Activated CD8-positive, alpha-beta memory T cell treated with anti-CD3 and anti-CD28 coated beads for 36 hours (primary cell): Measurements from ENCODE around the gene BEST1. TPM values are rescaled to one million over a fixed set of nuclear protein-coding genes. Genes with fewer than 3 reads are reported as not detected.
"Not testable (repeated sequence)": the region's sequence is repeated elsewhere in the genome, so short reads cannot be mapped to it uniquely, and the experiment has no call there.

ENCODE experiments used
- CTCF ChIA-PET: fragments of 350-600 bp; sonication (Branson Sonifier 250); formaldehyde crosslinking; loops from one replicate; lab custom pipeline; 2021; ENCODE audit warnings: antibody characterized with exemption; lab: Charles Lee
- POLR2A ChIA-PET: fragments of 350-600 bp; sonication (Branson Sonifier 250); formaldehyde crosslinking; loops from one replicate; lab custom pipeline; 2021; ENCODE audit warnings: antibody characterized with exemption; lab: Charles Lee
- total RNA-seq, 2 experiments: library from RNA; stranded (reverse); gene quantifications; one replicate each; pipeline ENCODE4 v1.2.3, GENCODE V29; 2021

BEST1 gene
- total RNA-seq, 2 experiments from 2014 or later, result not detected

GRCh38 chr11:61928606-61929005 is 21.5 kb upstream of the BEST1 start:
- ChIA-PET POLR2A (no interaction called here), CTCF (interaction anchor here (1.2 kb wide), 1 partner anchor 154 kb away, joined by 3 read pairs; no protein-coding TSS in a partner anchor)

GRCh38 chr11:61930933-61931332 is 19.2 kb upstream of the BEST1 start:
- ChIA-PET POLR2A (no interaction called here), CTCF (interaction anchor here (1.0 kb wide), 1 partner anchor 17 kb away, joined by 3 read pairs; no protein-coding TSS in a partner anchor)

DNA sequence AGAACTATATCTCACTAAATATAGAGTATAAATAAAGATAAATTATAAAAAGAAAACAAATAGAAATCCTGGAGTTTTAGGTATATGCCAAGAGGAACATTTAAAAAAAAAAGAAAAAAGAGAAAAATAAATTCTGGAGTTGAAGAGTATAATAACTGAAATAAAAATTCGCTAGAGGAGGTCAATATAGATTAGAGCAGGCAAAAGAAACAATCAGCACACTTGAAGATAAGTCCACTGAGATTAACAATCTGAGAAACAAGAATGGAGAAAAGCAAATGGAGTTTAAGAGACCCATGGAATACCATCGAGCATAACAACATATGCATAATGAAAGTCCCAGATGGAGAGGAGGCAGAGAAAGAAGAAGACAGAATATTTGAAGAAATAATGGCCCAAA is 14.3 kb upstream of the BEST1 start:
- POLR2A ChIA-PET, result no interaction called here

GRCh38 chr11:61940466-61940865 is 9.7 kb upstream of the BEST1 start:
- ChIA-PET POLR2A (no interaction called here), CTCF (no interaction called here)

More for the DNA sequence above, 14.3 kb upstream of the BEST1 start:
- CTCF ChIA-PET, result interaction anchor here (1.5 kb wide), 1 partner anchor 11 kb away, joined by 4 read pairs; no protein-coding TSS in a partner anchor

DNA sequence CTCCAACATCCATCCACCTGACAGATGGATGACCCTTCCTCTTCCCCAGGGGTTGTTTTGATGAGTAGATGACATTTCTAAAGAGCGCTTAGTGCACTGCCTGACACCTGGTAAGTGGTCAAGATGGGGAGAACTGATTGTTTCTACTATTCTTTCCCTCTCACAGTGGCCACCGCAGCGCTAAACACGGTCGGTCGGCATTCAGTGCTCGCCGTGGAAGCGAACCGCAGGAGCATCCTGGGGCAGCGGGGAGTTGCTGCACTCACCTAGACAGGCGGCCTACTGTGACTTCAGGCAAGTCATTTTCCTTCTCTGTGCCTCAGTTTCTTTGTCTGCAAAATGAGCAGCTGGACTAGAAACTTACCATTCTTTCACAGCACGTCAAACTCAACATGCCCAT is 5.0 kb upstream of the BEST1 start:
- ChIA-PET CTCF (interaction anchor here (3.9 to 7.6 kb wide), 2 partner anchors 47 to 137 kb away, joined by 32 to 92 read pairs; no protein-coding TSS in a partner anchor), POLR2A (no interaction called here)

- POLR2A ChIA-PET, result no interaction called here
- CTCF ChIA-PET, result interaction anchor here (0.6 to 7.6 kb wide), 15 partner anchors 10 to 263 kb away, joined by 3 to 92 read pairs (median 3); partner anchors contain the start of genes FADS1 and FTH1
Measured at GRCh38 chr11:61946894-61947293, 3.3 kb upstream of the BEST1 start.

DNA sequence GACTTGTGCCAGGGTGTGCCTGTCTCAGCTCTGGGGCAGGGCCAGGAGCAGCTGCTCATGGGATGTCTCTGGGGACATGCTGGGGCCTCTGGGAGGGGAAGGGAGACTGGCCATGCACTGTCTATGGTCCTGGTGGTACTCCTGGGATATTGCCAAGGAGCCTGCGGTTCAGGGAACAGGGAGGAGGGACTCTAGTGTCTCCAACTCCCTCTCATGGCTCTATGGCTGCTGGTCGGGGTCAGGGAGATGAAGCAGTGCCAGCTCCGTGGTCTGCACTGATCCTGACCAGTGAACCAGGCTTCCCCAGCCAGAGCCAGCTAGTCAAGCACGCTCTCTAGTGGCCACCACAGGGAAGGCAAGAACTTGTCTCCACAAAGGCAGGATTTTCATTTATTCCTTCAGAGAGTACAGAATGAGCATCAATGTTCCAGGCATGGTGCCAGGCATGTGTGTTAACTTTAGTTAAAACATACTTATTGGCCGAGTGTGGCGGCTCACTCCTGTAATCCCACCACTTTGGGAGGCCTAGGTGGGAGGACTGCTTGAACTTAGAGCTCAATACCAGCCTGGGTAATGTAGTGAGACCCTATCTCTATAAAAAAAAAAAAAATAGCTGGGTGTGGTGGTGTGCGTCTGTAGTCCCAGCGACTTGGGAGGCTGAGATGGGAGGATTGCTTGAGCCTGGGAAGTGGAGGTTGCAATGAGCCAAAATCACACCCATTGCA is 2.5 kb upstream of the BEST1 start:
- ChIA-PET POLR2A (interaction anchor here (0.6 kb wide), 1 partner anchor 21 kb away, joined by 3 read pairs; no protein-coding TSS in a partner anchor), CTCF (interaction anchor here (0.6 to 7.6 kb wide), 28 partner anchors 9 to 439 kb away, joined by 3 to 92 read pairs (median 3); partner anchors contain the start of genes FADS1 and FTH1)

DNA sequence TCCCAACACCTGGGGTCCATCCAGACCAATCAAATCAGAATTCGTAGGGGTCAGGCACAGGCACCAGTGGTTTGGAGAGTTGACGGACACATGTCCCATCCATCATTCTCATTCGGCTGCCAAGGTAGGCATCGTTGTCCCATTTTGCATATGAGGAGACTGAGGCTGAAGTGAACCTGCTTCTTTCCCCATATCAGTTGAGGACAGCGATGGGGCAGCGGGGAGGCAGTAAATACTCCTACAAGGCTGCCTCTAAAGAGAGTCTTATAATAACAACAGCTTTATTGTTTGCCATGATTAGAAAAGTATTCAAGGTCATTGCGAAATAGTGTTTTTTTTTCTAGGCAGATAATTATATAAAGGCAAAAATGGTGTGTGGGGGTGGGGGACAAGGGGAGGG is 1.6 kb upstream of the BEST1 start:
- ChIA-PET POLR2A (no interaction called here), CTCF (interaction anchor here (0.6 to 7.6 kb wide), 18 partner anchors 8 to 160 kb away, joined by 3 to 92 read pairs (median 3); partner anchors contain the start of gene FTH1)

GRCh38 chr11:61949169-61950034 is 749 bp upstream of the BEST1 start:
- ChIA-PET POLR2A (no interaction called here), CTCF (interaction anchor here (0.8 to 7.6 kb wide), 6 partner anchors 51 to 216 kb away, joined by 3 to 92 read pairs (median 4); no protein-coding TSS in a partner anchor)

DNA sequence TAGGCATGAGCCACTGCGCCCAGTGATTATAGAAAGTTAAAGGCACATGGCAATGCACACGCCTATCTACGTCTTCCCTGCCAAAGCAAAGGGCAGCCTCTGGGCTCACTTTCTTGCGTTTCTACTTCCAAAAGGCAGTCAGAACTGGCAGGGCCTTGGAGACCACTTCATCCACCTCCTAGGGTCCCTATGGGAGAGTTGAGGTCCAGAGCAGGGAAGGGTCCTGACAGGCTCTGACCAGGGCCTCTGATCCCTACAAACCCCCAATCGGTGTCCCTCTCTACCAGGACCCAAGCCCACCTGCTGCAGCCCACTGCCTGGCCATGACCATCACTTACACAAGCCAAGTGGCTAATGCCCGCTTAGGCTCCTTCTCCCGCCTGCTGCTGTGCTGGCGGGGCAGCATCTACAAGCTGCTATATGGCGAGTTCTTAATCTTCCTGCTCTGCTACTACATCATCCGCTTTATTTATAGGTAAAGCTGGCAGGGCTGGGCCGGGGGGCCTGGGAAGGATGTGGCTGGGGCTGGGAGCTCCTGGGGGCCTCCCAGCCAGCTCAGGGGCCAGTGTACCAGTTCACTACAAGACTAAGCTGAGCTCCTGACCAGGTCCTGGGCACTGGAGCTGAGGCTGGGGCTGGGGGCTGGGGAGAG is 1.5 kb downstream of the BEST1 start:
- POLR2A ChIA-PET, result no interaction called here
- CTCF ChIA-PET, result interaction anchor here (0.6 to 7.6 kb wide), 4 partner anchors 53 to 203 kb away, joined by 3 to 92 read pairs (median 4); no protein-coding TSS in a partner anchor

DNA sequence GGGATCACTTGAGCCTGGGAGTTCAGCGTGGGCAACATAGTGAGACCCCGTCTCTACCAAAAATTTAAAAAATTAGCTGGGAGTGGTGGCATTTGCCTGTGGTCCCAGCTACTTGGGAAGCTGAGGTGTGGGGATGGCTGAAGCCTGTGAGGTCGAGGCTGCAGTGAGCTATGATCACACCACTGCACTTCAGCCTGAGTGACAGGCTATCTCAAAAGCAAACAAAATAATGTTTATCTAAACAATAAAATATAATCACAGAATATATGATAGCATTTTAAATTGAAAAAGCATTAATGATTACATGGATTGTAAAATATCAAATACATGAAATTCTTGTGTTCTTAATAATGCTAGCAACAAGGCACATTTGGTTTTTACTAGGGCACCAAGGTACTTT is 2.7 kb downstream of the BEST1 start:
- ChIA-PET CTCF (interaction anchor here (0.9 to 1.0 kb wide), 2 partner anchors 53 to 82 kb away, joined by 4 read pairs; no protein-coding TSS in a partner anchor), POLR2A (no interaction called here)

DNA sequence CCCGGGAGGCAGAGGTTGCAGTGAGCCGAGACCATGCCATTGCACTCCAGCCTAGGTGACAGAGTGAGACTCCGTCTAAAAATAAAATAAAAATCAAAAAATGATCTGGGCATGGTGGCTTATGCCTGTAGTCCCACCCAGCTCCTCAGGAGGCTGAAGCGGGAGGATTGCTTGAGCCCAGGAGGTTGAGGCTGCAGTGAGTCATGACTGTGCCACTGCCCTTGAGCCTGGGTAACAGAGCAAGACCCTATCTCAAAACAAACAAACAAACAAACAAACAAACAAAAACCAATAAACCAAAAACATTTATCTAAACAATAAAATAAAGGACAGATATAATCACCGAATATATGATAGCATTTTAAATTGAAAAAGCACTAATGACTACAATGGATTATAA is 3.5 kb downstream of the BEST1 start:
- POLR2A ChIA-PET, CTCF ChIA-PET: not testable (repeated sequence)

DNA sequence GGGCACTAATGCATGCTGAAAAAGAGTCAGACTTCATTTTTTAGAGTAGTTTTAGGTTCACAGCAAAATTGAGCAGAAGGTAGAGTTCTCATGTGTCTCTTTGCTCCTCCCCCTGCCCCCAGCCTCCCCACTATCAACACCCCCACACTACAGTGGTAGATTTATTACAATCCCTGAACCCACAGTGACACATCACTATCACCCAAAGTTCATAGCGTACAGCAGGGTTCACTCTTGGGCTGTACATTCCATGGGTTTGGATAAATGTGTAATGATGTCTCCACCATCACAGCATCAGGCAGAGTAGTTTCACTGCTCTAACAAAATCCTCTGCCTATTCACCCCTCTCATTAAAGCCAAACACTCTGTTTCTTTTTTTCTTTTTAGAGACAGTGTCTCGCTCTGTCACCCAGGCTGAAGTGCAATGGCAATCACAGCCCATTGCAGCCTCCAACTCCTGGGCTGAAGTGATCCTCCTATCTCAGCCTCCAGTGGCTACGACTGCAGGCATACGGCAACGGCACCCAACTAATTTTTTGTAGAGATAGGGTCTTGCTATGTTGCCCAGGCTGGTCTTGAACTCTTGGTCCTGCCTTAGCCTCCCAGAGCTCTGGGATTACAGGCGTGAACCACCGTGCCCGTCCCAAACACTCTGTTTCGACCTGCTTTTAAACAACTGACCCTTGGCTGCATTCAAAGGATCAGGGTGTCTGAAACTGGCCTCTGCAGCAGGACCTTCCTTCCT is 4.1 kb downstream of the BEST1 start:
- POLR2A ChIA-PET, result no interaction called here
- CTCF ChIA-PET, result no interaction called here

GRCh38 chr11:61954851-61955421 is 4.8 kb downstream of the BEST1 start:
- POLR2A ChIA-PET, result interaction anchor here (0.6 kb wide), 1 partner anchor 39 kb away, joined by 5 read pairs; no protein-coding TSS in a partner anchor
- CTCF ChIA-PET, result interaction anchor here (0.6 kb wide), 1 partner anchor 55 kb away, joined by 5 read pairs; no protein-coding TSS in a partner anchor

- ChIA-PET POLR2A (interaction anchor here (0.6 kb wide), 1 partner anchor 38 kb away, joined by 5 read pairs; no protein-coding TSS in a partner anchor), CTCF (interaction anchor here (0.6 kb wide), 1 partner anchor 56 kb away, joined by 5 read pairs; no protein-coding TSS in a partner anchor)
Measured at GRCh38 chr11:61955422-61956135, 5.4 kb downstream of the BEST1 start.

GRCh38 chr11:61956191-61957020 is 6.3 kb downstream of the BEST1 start:
- POLR2A ChIA-PET, result no interaction called here
- CTCF ChIA-PET, result interaction anchor here (1.4 kb wide), 1 partner anchor 9 kb away, joined by 3 read pairs; no protein-coding TSS in a partner anchor
